NCI-H2107 (cell line): ENCODE measurements around the gene STUM.

Experiments used
- DNase-seq: peaks from one replicate; lab custom pipeline; 2025; lab: John Stamatoyannopoulos, UW

STUM gene

DNA sequence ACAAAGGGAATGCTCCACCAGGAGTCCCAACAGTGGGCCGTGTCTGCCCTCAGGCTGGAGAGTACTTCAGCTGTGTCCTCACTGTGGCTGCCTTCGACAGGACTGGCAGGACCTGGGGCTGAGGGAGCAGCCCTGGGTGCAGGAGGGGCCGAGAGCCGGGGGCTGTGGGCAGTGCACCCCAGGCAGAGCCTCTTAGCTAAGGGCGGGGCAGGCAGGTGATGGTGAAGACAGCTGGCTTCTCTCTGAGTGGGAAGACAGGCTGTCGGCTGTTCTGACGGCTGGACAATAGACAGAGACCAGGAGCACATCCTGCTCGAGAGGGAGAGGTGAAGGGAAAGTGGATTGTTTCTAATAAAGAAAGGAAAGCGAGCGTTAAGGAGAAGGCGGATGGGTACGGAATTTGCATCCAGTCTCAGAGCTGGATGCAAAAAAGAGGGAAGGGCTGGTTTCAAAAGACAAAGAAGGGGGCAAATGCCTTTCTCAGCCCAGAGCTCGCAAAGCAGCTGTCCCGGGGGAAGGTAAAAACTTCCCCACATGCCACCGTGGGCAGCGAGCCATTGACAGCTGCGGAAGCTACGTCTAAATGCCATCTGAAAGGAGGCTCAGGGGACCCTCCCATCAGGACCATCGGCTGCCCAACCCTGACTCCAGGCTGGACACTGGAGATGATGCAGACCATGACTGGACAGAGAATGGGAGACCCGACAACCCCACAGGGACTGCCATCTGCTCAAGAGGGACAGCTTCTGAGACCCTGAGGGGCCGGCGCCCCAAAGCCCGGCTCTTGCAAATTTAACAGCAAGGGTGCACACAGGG, 92.0 kb downstream of the STUM start:
- no peak for DNase-seq

DNA sequence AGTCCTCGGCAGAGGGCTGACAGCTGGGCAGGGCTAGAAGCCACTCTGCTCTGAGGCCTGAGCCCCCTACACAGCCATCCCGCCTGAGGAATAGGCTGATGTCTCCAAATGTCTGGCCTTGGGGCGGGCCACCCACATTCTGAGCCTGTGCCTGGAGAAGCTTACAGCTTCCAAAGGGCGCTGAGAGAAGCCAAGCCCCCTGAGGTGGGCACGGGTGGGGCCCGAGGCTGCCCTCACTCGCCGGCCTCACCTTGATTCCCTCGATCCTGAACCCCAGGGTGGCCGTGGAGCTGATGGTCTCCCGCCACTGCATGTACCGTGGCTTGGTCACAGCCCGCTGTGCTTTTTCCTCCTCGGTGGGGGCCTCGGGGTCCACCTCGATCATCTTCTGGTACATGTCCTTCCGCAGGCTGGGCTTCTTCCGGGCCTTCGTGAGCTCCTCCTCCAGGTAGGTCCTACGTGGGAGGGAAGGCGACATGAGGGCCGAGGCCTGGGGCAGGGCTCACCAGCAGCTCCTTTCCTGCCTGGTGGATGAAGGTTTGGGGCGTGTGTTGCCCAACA, 93.2 kb downstream of the STUM start:
- no peak for DNase-seq

DNA sequence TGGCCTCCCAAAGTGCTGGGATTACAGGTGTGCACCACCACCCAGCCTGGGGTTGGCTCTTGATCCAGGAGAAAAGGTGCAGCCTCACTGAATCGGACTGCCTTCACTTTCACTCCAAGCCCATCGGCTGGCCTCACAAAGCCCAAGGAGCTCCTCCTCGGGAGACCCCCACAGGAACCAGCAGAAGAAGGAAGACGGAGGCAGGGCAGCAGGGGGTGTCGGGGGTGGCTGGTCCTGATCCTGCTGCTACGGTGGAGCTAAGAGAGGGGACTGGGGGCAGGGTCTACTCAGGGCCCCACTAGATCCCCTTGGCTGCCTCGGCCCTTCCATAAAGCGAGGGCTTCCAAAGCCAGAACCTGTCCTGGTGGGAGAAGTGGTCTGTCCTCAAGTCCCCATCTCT, 93.9 kb downstream of the STUM start:
- DNase-seq, result no peak

DNA sequence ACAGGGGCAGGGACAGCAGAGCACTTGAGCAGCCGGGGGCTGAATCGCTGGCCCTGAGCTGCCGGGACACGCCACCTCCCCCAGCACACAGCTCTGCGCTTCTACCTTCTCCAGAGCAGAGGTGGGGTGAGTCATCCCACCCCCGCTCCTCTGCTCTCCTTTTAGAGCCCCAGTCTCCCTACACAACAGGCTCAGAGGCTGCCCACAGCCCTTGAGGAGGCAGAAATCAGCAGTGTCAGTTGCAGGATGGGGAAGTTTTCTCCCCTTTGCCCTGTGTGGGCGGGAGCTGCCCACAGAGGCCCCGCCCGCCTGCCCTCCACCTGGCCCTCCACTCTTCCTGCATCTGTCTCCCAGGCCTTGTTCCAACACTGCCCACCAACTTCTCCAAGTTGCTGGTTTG, 94.6 kb downstream of the STUM start:
- no peak for DNase-seq

DNA sequence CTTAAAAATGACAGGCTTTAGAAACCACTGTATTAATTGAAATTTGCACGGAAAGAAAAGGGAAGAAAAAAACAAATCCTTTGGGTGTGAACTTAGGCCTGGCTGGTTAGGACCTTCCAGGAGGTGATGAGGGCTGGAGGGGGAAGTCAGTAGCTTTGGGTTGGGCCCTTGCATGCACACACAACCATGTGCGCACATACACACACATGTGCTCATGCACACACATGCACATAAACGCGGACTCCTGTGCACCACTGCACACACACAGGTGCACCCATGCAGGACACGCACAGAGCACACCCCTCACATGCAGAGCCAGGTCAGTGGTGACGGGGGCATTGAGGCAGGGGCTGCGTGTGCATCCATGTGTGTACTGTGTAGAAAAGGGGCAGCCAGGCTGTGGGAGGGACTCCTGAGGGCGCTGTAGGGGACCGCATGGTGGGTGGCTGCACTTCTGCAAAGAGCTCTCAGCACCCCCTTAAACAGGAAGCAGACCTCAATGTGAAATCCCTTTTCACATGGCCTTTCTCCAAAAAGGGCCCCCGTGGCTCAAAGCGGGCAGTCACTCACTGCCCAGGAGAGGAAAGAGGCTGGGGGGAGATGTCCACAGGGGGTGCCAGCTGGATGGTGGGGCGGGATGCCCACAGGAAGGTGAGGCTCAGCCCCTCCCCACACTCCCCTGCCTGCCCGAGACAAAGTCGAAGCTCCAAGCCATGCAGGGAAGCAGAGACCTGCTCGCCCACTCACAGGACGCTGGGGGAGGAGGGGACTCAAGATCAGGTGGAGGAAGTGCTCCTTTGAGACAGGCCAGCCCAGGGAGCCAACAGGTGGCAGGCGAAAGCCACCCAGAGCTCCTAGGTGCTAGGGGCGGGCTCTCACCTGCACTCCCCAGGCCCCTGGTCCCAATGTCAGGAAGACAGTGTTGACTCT, 95.3 kb downstream of the STUM start:
- DNase-seq, result no peak

DNA sequence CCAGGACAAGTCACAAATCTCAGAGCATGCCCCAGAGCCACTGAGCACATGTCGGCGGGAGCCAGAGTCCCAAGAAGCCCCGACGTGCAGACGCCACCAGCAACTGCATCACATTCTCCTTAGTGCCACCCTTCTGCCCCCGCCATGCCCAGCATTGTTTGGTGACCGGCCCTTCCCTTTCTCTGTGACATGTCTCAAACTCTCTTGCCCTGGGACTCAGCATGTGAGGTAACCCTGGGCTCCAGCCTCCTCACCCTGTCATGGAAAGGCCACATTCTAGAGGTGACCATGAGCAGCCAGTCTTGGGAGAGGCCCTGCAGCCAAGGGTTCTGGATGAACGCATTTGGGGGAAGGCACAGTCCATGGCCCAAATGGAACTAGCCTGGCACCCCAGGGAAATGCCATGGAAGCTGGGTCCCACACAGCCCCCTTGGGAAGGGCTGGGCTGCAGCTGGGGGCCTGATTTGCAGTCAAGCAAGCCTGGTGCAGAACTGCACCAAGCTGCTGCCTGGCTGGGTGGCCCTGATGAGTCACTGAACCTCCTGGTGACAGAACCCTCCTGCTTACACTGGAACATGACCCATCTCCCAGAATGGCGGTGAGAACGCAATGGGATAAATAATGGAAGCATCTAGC, 96.1 kb downstream of the STUM start:
- DNase-seq, result no peak

DNA sequence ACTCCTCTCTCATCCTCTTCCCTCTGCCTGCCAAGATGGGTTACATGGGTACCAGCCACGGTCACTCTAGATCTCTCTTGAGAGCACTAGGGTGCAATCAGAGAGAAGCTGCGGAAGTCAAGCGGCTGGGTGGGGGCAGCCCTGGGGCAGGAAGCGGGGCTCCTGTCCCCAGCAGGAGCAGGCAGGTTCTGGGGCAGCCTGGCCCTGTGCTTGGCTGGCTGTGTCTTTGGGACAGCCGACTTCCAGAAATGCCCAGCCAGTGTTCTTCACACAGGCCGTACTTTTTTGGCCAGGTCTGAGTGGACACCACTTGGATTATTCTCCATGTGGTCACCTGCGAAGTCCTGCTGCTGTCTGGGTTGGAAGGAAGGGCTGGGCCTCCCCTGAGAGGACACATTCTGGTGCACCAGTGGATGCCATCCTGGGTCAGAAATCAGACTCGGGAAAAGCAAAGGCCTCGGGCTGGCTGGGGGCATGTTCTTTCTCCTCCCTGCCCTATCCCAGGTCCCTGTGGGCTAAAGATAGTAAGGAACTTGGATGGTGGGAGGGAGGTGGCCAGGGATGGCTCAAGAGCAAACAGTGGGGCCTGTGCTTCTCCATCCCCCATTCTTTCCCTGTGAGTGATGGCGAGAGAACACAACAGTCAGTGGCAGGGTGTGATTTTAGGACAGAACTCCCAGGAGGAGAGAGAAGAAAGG, 96.9 kb downstream of the STUM start:
- no peak for DNase-seq

DNA sequence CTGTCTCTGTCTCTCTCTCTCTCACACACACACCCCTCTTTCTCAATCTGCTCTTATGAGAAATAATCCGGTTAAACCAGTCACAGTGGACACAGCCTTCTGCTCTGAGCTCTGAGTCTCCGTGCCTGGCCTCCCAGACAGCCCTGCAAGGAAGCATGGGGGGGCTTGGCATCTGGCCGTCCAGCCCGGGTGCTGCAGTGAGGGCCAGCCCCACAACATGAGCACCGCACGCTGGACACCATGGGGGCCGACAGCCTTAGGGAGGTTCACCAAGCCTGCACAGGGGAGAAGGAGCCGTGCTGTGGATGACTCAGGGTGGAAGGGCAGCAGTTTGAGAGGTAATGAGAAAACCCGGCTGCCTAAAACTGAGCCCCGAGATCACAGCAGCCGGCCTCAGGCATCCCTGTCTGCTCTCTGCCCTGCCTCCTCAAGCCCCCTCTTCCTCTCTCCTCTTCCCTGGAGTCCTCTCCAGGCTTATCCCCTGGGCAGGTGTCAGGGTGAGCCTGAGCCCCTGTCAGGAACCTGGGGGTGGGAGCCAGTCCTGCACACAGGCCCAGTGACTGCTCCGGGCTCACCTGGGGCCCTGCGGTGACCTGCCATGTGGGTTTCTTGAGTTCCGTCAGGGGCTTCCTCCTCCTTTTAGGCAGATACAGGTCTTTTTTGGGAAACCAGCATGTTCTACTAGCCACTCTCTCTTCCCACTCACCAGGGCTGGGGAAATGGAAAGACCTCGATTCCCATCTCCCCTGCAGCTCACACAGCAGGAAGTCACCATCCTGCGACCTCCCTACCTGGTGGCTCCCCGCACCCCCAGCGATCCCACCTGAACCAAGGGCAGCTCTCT, 97.7 kb downstream of the STUM start:
- no peak for DNase-seq

DNA sequence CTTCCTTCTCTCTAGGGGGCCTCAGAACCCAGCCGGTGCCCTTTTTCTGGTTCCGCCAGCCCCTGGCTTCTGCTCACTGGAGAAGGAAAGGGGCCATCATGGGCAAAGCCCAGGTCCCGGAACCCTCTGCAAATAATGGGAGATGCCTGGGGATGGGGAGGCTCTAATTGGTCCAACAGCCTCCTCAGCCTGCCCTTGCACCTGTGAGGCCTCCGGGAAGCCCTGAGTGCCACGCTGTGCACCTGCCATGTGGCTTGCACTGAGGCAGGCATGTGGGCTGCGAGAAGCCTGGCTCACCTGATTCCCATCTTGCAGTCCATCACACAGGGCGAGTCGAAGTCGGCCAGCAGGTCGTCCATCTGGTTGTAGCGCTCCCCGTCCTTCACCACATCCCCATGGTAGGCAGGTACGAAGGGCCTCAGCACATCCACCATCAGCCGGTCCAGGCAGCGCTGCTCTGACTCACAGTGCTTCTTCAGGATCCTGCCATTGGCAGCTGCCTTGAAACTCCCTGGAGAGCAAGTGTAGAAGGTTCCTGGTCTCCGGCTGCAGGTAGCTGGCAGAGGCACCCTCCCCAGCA, 98.4 kb downstream of the STUM start:
- DNase-seq, result no peak

DNA sequence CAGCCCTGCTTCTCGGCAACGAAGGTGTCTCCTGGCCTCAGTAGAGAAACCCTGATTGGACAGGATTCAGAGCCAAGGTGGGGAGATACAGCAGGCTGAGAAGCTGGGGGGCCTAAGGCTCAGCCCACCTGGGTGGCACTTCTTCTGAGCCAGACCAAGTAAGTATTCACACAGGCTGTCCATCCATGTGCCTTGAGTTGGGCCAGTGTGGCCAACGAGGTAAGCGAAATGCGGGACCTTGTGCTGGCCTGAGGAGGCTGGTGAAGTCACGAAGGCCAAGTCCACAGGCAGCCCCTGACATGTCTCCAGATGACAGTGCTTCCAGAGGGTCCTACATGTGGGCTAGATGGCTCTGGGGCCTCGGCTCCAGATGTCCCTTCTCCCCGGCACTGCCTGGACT, 99.2 kb downstream of the STUM start:
- no peak for DNase-seq

DNA sequence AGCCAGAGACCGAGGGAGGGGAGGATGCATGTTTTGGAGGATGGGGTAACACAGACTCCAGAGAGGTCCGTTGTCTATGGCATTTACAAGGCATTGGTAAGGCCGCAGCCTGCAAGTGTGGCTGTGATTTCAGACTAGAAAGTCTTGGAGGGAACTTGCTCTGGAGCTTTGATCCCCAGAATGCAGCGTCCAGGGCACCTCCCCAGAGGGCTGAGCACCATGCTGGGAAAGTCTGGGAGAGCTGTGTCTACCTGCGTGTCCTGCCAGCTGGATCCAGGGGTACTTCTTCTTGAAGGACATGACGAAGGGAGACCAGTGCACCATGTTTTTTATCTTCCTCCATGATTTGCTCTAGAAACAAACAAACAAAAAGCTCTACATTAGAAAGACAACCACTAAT, 99.9 kb downstream of the STUM start:
- DNase-seq, result no peak

DNA sequence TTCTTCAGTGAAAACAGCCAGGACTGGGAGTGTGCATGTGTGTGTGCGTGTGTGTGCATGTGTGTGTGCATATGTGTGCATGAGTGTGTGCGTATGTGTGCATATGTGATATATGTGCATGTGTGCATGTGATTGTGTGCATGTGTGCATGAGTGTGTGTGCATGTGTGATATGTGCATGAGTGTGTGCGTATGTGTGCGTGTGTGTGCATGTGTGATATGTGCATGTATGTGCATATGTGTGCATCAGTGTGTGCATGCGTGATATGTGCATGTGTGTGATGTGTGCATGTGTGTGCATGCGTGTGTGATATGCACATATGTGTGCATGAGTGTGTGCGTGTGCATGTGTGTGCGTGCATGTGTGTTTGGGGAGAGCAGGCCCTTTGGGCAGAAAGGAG, 100.7 kb downstream of the STUM start:
- DNase-seq, result no peak

DNA sequence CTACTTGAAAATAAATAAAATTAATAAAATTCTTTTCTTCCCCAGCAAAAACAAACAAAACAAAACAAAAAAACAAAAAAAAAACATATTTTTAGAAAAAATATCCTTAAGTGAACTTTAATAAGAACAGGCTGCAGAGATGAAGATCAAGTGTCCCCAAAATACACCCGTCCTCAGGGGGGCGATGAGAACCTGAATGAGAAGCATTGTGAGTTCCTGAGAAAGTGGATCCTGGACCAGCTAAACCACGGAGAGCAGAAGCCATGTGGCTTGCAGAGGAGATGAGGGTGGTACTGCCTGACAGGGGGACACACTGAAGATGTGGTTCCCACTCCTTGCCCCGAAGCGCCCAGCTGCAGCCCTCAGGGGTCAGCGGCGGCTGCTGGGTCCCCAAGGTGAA, 101.2 kb downstream of the STUM start:
- peak; percentile 29 for DNase-seq

DNA sequence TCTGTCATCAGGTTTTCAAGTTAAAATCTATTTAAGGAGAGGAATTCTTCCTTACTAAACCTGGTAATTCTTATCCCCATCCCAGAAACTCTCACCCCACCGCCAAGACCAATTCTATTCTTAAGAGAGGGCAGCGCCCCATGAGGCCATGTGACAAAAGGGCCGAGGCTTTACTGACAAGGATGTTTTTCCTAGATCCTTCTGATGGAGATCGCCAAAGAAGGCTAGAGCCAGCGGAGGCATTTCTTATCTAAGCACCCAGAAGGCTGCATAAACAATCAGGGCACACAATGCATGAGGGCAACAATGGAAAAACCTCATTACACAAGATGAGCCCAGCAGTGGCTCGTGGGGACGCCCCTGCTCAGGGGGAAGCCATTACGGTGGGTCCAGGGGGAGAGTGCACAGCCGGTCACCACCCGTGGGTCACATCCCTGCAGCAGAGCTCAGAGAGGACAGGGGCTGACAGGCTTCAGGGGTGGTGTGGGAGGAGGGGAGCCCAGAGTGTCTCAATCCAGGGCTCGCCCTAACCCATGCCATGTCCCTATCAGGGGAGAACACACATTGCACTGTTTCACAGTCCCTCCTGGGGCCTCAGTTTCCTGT, 101.8 kb downstream of the STUM start:
- no peak for DNase-seq

DNA sequence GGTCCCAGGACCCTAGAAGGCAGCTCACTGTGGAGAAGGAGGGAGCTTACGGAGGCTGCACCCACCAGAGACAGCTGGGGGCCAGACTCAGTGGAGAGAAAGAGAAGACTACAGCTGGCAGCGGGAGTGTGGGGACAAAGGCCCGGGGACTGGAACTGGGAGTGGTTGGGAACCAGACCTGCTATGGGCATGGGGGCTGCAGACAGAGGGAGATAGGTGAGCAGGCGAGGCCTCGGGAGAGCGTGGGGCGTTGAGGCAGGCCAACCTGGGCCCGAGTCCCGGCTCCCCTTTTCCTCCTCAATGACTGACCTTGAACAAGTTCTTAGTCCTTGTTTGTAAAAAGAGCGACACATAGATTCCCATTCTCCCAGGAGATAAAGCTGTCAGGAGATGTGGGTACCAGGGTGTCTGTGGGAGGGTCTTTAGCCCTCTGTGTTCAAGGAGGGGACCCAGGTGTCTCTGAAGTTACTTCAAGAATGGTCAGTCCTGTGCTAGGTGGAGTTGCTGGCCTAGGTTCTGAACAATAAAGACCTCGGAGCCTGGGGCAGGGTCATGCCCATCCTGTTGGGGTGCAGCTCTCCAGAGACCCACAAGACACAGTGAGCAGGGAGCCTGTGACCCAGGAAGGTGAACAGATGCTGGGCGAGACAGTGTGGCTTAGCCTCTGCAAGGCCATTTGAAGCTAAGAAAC, 102.6 kb downstream of the STUM start:
- no peak for DNase-seq

DNA sequence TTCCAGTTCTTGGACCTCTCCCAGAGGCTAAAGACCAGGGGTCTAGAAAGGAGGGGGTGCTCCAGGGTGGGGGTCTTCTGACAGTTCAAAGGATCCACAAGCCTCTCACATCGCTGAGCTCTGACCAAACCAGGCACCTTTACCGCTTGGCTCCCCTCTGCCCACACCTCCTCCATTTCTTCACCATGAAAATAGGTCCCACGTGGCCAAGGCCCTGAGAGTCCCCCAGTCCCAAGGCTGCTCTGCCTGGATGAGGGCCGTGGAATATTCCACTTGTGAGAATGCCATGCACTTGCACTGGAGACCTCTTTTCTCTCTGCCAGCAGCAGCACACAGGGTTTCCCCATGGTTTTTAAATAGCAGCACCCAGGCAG, 103.2 kb downstream of the STUM start:
- no peak for DNase-seq

DNA sequence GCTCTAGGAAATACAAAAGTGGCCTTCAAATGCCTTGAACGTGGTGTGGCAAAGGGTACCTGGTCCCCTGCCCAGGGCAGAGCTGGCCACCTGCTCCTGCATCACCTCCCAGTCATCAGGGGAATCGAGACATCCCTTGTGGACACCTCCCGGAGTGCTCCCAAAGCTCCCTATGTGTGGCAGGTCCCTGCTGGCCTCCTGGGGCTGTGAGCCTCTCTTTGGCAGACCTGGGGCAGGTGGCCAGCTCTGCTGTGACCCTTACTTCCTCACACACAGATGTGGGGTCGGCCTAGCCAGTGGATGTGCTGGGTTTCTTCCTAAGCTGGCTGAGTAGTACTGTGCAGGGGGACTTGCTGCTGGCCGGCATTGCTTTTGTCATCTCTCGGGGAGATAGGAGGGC, 104.0 kb downstream of the STUM start:
- no peak for DNase-seq

DNA sequence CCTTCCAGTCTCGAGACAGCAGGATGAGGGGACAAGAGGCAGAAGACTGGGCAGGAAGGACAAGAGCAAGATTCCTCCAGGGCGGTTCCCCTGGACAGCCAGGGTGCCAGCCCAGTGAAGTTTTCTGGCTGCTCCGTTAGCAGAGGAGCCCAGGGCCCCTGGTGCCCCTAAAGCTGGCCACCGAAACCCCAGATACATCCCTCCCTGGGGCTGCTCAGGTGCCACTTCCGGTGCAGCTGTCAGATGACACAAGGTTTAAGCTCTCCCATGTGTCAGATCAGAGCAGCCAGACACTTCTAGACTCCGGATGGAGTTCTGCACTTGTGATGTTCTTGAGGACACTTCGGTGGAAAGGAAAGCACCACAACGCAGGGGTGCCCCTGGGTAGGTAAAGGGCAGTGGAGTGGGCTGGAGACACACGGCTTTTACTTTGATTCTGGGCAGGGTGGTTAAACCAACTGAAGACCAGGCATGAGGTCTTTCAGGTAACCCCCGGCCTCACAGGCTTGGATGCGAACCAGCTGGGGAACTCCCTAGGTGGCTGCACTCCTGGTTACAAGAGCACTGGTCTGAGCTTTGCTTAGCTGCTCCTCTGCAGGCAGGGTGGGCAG, 104.9 kb downstream of the STUM start:
- DNase-seq, result no peak

DNA sequence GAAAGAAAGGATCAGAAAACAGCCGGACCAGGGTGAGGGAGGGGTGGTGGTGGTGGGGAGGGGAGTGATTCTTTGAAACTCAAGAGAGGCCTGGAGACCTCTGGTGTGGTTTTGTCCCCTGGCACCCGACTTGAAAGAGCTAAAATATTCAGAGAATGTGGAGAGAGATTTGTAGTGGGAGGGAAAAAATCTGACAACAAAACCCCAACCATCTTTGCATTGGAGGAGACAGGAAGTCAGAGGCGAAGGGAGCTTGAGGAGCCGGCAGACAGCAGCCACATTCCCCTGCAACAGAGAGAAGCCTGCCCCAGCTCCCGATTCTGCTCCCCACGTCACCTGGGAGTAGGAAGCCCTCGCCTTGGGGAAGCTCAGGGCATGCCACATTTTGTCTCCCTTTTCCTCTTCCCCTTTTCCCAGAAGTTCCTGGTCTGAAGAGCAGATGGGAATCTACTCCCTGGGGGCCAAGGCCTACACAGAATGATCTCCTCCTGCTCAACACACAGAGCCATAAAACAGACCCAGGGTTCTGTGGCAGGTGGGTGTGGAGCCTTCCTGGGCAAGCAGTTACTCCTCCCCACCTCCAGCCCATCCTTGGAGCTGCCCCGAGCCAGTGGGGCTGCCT, 105.6 kb downstream of the STUM start:
- DNase-seq, result no peak
